KOPT-K1 (cell line): ENCODE measurements around the gene MRPL53.

Experiments used
- H3K27ac ChIP-seq: fragments of 200-600 bp; sonication (generic); 2 replicates; pipeline ENCODE4 v1.5.1; 2016; ENCODE audit warnings: antibody characterized with exemption, mild to moderate bottlenecking, low read depth, low read length; ENCODE audit not compliant: poor library complexity, severe bottlenecking
- H3K36me3 ChIP-seq: fragments of 200-600 bp; sonication (generic); 2 replicates; pipeline ENCODE4 v1.5.1; 2017; ENCODE audit warnings: antibody characterized with exemption, mild to moderate bottlenecking, low read length, moderate library complexity; ENCODE audit not compliant: insufficient read depth
- H3K9me3 ChIP-seq: fragments of 200-600 bp; sonication (generic); 2 replicates; pipeline ENCODE4 v1.5.1; 2017; ENCODE audit warnings: antibody characterized with exemption, low read length, mild to moderate bottlenecking; ENCODE audit not compliant: insufficient read depth, poor library complexity, severe bottlenecking

Gene MRPL53

DNA sequence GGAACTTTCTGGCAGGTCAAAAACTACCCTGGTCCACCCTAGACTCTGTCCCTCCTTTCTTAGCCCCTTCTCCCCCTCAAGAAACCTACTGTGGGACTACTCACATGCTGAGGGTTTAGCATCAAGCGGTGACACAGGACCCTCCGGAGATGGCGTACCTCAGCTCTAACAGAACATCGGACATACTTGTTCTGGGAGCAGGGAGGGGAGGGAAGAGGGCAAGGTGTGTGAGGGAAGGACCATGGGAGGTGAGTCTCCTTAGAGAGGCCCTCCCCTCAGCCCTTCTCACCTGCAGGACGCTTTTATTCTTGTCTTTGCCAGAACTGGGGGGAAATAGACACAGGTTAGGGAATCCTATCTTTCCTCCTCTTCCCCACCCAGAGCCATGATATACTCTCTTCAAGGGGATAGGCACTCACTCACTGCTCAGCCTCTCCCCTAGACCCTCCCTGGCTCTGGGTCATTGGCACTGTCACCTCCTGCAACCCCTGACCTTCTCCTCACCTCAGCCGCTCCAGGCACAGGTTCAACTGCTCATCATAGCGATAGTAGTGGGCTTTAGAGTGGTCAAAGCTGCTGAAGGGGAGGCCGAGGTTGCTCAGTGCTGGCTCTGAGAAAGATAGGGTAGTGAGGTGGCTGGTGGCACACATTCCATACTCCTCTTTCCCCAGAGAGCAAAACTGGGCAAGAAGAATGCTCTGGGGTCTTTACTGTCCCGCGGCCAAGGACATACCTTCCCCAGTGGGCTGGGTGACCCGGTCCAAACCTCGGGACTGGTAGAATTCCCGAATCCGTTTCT is 33.2 kb upstream of the MRPL53 start:
- Histone ChIP-seq H3K36me3 (peaks cover 21% of the 10 kb centered on the region; the same call in 1 of the 2 replicates), H3K27ac (no peak overlapping the region), H3K9me3 (no peaks in the 10 kb centered on the region)

DNA sequence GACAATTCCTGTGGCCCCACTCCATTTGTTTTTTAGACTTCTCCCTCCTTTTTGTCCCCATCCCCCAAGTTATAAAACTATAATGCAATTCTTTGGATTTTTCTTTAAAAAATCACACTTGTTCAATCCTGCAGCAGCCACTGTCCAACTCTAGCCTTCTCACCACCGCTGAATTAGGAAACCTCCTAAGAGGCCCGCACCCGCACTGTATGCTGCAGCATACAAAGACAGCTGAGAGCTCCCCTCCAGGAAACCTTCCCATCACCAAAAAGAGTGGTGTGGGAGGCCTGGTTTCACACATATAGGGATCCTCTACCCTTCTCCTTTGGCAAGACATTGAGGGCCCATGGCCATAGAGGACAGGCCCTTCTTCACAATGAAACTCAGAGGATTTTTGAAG is 32.1 kb upstream of the MRPL53 start:
- Histone ChIP-seq H3K36me3 (peaks cover 21% of the 10 kb centered on the region; the same call in 1 of the 2 replicates), H3K9me3 (no peaks in the 10 kb centered on the region), H3K27ac (no peak overlapping the region)

DNA sequence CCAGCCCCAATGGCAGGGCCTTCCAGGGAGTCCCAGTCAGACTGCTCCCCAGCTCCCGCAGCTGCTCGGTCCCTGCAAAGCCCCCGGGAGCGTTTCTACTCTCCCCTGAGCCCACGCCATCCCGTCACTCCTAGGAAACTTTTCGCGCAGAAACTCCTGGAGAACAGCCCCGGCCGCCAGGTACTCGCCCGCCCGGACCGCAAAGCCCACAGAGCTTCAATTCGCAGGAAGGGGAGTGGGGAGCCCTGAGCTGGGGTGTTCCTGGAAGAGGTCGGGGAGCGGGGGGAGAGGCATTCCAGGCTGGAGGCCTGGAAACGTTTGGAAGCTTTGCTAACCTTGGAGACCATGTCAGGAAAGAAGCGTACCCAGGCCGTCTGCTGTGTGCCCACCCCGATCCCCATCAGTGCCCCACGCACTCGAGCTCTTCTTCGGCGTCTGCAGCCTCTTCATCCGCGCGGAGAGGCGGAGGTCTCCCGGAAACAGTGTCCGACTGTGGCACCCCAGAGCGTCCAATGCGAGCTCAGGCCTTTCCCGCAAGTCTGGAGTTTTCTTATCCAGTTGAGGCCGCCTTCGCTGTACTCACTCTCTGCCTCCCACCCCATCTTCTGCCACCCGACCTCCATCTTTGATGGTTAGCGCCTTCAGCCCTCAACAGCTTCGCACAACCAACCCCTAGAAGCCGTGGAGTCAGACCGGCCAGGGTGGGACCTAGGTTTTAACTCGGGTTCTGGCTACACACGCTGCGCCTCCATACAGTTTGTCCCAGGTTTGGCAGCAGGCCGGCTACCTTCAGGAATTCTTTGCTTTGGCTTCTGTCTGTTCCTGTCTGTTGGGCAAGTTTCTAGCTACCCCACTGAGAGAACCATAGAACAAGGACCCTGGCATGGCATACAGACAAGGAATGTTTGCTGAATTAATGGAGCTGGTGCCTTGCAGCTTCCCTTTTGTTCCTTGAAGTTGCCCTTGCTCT is 31.3 kb upstream of the MRPL53 start:
- no peaks in the 10 kb centered on the region for H3K9me3 ChIP-seq
- H3K36me3 ChIP-seq, result peaks cover 21% of the 10 kb centered on the region; the same call in 1 of the 2 replicates
- H3K27ac ChIP-seq, result no peak overlapping the region

DNA sequence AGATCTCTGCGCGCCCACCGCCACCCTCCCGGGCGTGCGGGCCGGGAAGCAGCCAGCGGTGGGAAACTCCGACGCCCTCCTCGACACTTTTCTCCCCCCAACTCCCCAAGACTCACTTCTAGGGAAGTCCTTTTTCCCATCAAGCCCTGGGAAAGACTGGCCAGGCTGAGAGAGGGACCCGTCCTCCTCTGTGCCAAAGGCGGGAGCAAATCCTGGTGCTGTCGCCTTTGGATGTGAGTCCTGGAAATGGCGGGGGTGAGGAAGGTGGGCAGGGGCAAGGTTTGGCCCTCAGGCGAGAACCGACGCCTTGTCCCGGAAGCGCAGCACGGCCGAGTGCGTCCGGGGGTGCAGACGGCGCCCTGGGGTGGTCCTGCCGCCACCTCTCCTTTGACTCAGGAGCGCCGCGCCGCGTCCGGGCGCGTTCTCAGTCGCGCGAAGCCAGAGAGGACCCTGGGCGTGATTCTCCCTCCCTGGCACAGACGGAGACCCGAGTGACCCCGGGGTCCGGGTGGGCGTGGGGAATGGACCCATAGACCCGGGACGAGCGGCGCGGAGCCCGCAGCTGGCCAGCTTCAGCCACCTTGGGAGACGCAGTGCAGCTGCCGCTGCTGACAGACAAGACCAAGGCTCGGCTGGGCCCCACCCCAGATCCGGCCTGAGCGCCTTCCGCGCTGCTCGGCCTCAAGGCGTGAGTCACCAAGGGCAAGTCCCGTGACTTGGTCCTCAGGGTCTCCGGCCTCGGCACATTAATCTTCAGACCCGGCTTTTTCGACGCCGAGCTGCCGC is 30.4 kb upstream of the MRPL53 start:
- Histone ChIP-seq H3K27ac (no peak overlapping the region), H3K9me3 (no peaks in the 10 kb centered on the region), H3K36me3 (peaks cover 21% of the 10 kb centered on the region; the same call in 1 of the 2 replicates)

- no peak overlapping the region for H3K27ac ChIP-seq
- H3K36me3 ChIP-seq, result peaks cover 21% of the 10 kb centered on the region; the same call in 1 of the 2 replicates
- H3K9me3 ChIP-seq, result no peaks in the 10 kb centered on the region
These were observed 29.8 kb upstream of the MRPL53 start for GRCh38 chr2:74502147-74502719.

DNA sequence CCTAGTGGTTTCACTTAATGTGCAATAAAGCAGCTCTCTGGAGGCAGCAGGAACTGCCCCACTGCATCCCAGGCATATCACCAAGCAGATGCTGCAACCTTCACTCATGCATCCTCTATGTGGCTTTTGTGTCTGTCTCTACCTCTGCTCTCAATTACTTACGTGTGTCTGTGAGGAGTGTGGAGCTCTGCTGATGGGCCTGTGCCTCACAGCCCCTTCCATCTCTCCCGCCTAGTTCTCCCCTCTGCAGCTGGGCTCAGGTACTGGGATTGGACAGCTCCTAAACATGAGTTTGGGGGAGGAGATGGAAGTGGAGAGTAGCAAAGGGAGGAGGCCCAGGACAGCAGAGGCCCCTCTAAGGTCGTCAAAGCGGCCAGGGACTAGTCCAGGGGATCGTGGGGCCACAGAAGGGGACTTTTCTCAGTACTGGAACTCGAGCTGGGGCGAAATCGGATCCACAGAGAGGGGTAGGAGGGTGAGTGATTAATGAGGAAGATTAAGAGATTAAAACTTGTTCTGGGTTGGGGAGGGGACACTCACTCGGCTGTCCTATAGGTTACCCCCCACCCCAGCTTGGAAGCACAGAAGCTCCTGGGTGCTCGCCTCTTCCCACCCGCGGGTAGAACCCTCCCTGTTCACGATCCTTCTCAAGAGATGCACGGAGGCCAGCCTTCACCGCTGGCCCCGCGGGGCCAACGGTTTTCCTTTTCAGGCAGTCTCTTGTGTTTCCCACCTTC is 29.0 kb upstream of the MRPL53 start:
- no peak overlapping the region for H3K27ac ChIP-seq
- H3K36me3 ChIP-seq, result peaks cover 21% of the 10 kb centered on the region; the same call in 1 of the 2 replicates
- no peaks in the 10 kb centered on the region for H3K9me3 ChIP-seq

DNA sequence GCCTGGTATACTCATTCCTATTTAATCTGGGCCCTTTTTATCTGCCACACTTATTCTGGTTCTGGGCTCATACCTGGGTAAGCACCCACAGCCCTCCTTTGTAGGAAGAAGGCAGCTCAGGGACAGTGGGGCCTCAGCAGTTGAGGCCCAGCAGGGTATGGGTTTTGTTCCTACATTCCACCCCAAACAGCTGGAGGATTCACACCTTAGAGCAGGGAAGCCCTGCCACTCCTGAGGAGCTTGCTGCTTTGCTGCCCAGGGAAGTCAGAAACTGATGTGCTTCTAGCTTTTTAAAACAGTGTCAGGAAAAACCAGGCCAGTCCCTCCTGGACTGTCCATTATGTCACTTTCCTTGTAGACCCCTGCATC is 28.1 kb upstream of the MRPL53 start:
- Histone ChIP-seq H3K36me3 (peaks cover 15% of the 10 kb centered on the region; the same call in 1 of the 2 replicates), H3K9me3 (no peaks in the 10 kb centered on the region), H3K27ac (no peak overlapping the region)

GRCh38 chr2:74499940-74500577 is 27.6 kb upstream of the MRPL53 start:
- Histone ChIP-seq H3K27ac (no peak overlapping the region), H3K9me3 (no peaks in the 10 kb centered on the region), H3K36me3 (peaks cover 10% of the 10 kb centered on the region; the same call in 1 of the 2 replicates)

DNA sequence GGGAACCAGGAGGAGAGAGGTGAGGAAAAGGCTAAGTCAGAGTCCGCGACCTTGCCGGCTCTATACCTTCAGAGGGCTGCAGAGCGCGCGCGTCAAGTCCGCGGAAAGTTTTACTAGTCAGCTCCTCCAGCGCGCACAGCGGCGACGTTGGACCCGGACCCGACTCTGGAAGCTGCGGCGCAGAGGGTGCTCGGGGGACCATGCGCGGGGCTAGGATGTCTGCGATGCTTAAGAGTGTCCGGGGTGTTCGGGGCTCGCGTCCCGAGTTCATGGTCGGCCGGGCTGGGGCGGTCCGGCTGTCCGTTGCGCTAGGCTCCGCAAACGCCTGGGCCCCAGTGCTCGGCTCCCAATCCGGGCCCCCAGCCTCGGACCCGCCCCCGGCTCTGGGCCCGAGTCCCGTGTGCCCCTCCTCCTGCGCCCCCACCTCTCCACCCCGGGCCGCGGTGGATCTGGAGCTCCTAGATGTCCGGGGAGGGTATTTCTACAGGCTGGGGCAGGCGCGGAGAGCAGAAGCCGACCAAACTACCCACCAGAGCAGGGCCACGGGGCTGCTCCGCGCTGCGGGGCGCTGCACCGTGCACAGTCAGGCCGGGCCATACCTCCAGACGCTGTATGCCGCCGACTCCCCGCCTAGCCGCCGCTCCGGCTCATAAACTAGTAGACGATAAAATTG is 26.9 kb upstream of the MRPL53 start, which contains the start of gene LBX2:
LBX2 (minus strand) TSS at position 337 of the 673 bp plus-strand sequence; CDS start at position 271, 66 bp downstream.
- H3K27ac ChIP-seq, result no peak within 1 kb of the TSS
- peaks cover 3% of the 10 kb centered on the region; the same call in 1 of the 2 replicates for H3K36me3 ChIP-seq
- H3K9me3 ChIP-seq, result no peaks in the 10 kb centered on the region

GRCh38 chr2:74498500-74499266 is 26.2 kb upstream of the MRPL53 start:
- no peak overlapping the region for H3K27ac ChIP-seq
- peaks cover 7% of the 10 kb centered on the region for H3K36me3 ChIP-seq
- H3K9me3 ChIP-seq, result no peaks in the 10 kb centered on the region

DNA sequence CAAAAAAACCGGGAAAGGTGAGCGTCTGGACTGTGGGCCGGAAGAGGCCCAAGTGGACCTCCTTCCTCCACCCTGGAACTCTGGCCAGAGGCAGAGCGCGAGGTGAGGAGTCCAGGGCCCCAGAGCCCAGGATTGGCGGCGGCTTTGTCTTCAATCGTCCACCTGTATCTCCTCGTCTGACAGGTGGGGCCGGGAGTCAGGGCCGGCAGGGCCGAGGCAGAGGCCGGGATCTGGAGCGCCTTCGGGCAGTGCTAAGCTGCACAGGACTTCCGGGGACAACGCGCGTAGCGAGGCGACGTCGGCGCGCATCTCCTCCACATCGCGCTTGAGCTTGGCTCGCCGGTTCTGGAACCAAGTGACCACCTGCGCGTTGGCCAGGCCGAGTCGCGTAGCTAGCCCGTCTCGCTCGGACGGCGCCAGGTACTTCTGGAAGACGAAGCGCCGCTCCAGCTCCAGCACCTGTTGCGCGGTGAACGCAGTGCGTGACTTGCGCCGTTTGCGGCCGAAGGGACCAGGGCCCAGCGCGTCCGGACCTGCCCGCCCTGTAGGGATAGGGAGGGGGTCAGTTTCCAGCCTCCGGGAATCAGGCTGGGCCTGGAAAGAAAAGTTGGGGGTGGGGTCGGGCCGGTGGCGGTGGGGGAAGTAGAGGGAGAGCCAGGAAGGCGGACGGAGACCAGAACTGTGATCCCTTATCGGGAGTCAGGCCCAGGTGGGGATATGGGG is 25.5 kb upstream of the MRPL53 start:
- H3K27ac ChIP-seq, result no peak overlapping the region
- H3K36me3 ChIP-seq, result peaks cover 15% of the 10 kb centered on the region
- no peaks in the 10 kb centered on the region for H3K9me3 ChIP-seq
